Measurements from ENCODE around the gene ALPP. TPM values are rescaled to one million over a fixed set of nuclear protein-coding genes. Genes with fewer than 3 reads are reported as not detected.

The ALPP gene
- total RNA-seq, 1 donor from 2014 or later = not detected

GRCh38 chr2:232341061-232341738, 37.4 kb upstream of the ALPP start:
- no peak for TF ChIP-seq CTCF (conservative IDR thresholded peaks at IDR 0.05)
- H3K9me3 Mint-ChIP-seq = no peaks in the 10 kb centered on the region
- H3K4me1 Mint-ChIP-seq = peaks cover 7% of the 10 kb centered on the region
- DNase-seq (ENCODE audit: low read depth, low spot score) = no peak
- no peaks in the 10 kb centered on the region for H3K27me3 Mint-ChIP-seq (ENCODE audit: low read depth)
- no peak overlapping the region for H3K4me3 Mint-ChIP-seq
- H3K36me3 Mint-ChIP-seq (ENCODE audit: low read depth) = no peaks in the 10 kb centered on the region
- H3K27ac Mint-ChIP-seq (ENCODE audit: unreplicated experiment) = no peak overlapping the region

- H3K4me3 Mint-ChIP-seq = no peak overlapping the region
- H3K9me3 Mint-ChIP-seq = no peaks in the 10 kb centered on the region
- TF ChIP-seq CTCF (conservative IDR thresholded peaks at IDR 0.05) = no peak
- DNase-seq (ENCODE audit: low read depth, low spot score) = no peak
- H3K27ac Mint-ChIP-seq (ENCODE audit: unreplicated experiment) = no peak overlapping the region
- no peaks in the 10 kb centered on the region for H3K36me3 Mint-ChIP-seq (ENCODE audit: low read depth)
- H3K4me1 Mint-ChIP-seq = peaks cover 7% of the 10 kb centered on the region
- no peaks in the 10 kb centered on the region for H3K27me3 Mint-ChIP-seq (ENCODE audit: low read depth)
Observed at GRCh38 chr2:232341739-232342126, 36.8 kb upstream of the ALPP start.

GRCh38 chr2:232342635-232343565, 35.7 kb upstream of the ALPP start:
- no peak for DNase-seq (ENCODE audit: low read depth, low spot score)
- H3K36me3 Mint-ChIP-seq (ENCODE audit: low read depth) = no peaks in the 10 kb centered on the region

GRCh38 chr2:232343821-232344220, 34.7 kb upstream of the ALPP start:
- Mint-ChIP-seq H3K4me1 (peaks cover 3% of the 10 kb centered on the region), H3K9me3 (no peaks in the 10 kb centered on the region), H3K27me3 (ENCODE audit: low read depth) (peaks cover 2% of the 10 kb centered on the region), H3K27ac (ENCODE audit: unreplicated experiment) (no peak overlapping the region), H3K36me3 (ENCODE audit: low read depth) (no peaks in the 10 kb centered on the region), H3K4me3 (no peak overlapping the region)
- no peak for DNase-seq (ENCODE audit: low read depth, low spot score)
- TF ChIP-seq CTCF (conservative IDR thresholded peaks at IDR 0.05) = no peak

More at GRCh38 chr2:232342635-232343565, 35.7 kb upstream of the ALPP start:
- Mint-ChIP-seq H3K27ac (ENCODE audit: unreplicated experiment) (no peak overlapping the region), H3K4me3 (no peak overlapping the region), H3K27me3 (ENCODE audit: low read depth) (no peaks in the 10 kb centered on the region), H3K4me1 (peaks cover 3% of the 10 kb centered on the region), H3K9me3 (no peaks in the 10 kb centered on the region)
- TF ChIP-seq CTCF (conservative IDR thresholded peaks at IDR 0.05) = no peak

- Mint-ChIP-seq H3K36me3 (ENCODE audit: low read depth) (no peaks in the 10 kb centered on the region), H3K27me3 (ENCODE audit: low read depth) (peaks cover 2% of the 10 kb centered on the region), H3K27ac (ENCODE audit: unreplicated experiment) (no peak overlapping the region), H3K4me1 (peaks cover 3% of the 10 kb centered on the region), H3K4me3 (no peak overlapping the region), H3K9me3 (no peaks in the 10 kb centered on the region)
- TF ChIP-seq CTCF (conservative IDR thresholded peaks at IDR 0.05) = no peak
- DNase-seq (ENCODE audit: low read depth, low spot score) = no peak
Observed at GRCh38 chr2:232345251-232345650, 33.3 kb upstream of the ALPP start.
